ENCODE measurements around the gene TBC1D9.

GRCh38 chr4:140776556-140776955, 20.4 kb upstream of the TBC1D9 start:
- TF ChIP-seq, protein P1, sequence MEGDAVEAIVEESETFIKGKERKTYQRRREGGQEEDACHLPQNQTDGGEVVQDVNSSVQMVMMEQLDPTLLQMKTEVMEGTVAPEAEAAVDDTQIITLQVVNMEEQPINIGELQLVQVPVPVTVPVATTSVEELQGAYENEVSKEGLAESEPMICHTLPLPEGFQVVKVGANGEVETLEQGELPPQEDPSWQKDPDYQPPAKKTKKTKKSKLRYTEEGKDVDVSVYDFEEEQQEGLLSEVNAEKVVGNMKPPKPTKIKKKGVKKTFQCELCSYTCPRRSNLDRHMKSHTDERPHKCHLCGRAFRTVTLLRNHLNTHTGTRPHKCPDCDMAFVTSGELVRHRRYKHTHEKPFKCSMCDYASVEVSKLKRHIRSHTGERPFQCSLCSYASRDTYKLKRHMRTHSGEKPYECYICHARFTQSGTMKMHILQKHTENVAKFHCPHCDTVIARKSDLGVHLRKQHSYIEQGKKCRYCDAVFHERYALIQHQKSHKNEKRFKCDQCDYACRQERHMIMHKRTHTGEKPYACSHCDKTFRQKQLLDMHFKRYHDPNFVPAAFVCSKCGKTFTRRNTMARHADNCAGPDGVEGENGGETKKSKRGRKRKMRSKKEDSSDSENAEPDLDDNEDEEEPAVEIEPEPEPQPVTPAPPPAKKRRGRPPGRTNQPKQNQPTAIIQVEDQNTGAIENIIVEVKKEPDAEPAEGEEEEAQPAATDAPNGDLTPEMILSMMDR (optimal IDR thresholded peaks at IDR 0.05 in 1 of 3, IDR thresholded peaks at IDR 0.05 in 1 of 3, conservative IDR thresholded peaks at IDR 0.05 in 1 of 3; ENCODE audit: extremely low read depth in 1 of 3, insufficient read depth in 2 of 3, low read length in 3 of 3) = no peak
- no peak for TF ChIP-seq EZH2 (IDR thresholded peaks at IDR 0.05; ENCODE audit: low read length)
